Middle frontal gyrus (tissue), 1 donor: ENCODE measurements around the gene LPXN.

ENCODE experiments used
- DNase-seq: peaks from one replicate; pipeline ENCODE4 v3.0.0-alpha.2; 2015; ENCODE audit warnings: low spot score; ENCODE audit errors: extremely low spot score

LPXN gene

GRCh38 chr11:58575377-58576020 is at the start of gene LPXN:
Gene LPXN (minus strand): TSS chr11:58575856. CDS start chr11:58575772, 84 bp downstream.
- DNase-seq, result no peak

GRCh38 chr11:58625086-58625485 is 49.4 kb upstream of the LPXN start:
- DNase-seq, result no peak

- DNase-seq, result no peak
These were observed 46.7 kb upstream of the LPXN start, which contains the start of gene CNTF for GRCh38 chr11:58622344-58622743. Gene CNTF (plus strand): TSS chr11:58622665. CDS start chr11:58622753, 88 bp downstream.

DNA sequence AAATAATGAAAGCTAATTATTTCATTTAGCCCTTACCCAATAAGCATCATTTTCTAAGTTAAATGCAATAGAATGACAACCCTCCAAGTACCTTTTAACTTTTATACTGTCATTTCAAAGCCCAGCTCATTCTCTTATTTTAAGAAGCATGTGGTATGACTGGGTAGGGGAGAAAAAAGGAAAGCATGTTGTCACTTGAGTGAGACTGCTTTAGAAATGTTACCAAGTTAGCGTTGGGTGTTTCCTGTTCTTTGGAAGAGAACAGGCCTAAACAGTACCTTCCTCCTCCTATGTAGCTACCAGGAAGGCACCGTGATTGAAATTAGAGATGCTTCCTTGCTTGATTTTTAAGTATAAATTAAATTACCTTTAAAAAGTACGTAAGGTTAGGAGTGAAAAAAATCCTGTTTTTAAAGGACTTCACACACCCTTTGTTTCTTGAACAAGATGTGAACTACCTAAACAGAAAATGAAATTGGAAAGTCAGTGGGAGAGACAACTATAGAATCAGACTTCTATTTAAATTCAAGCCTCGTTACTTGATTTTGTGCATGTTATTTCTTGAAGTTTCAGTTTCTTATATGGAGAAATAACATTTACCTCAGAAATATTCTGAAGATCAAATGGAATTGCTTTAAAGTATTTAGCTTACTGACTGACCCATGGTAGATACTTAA is 46.1 kb upstream of the LPXN start:
- no peak for DNase-seq

DNA sequence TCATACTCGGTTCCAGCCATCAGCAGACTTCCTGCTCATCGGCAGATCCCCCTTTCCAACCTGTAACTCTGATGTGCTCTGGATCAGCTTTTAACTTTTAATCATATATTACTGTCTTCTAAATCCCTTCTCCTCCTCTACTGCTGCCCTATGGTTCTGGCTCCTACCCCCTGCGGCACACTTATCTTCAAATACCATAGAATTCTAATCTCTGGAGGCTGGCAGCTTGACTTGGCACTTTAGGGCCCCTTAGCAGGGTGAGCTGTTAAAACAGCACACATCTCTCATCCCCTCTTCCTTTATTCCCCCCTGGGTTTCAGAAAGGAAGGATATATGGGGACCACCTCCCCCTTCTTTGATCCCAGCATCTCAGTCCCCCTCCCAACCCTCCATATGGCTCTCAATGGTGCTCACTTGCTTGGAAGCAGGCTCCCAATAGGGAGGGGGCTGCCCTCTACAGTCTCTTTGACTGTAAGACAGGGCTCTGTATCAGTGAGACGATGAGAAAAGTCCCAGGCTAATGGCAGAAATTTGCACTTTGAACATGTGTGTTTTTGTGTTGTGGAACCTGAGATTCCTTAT is 42.4 kb upstream of the LPXN start:
- DNase-seq, result no peak

DNA sequence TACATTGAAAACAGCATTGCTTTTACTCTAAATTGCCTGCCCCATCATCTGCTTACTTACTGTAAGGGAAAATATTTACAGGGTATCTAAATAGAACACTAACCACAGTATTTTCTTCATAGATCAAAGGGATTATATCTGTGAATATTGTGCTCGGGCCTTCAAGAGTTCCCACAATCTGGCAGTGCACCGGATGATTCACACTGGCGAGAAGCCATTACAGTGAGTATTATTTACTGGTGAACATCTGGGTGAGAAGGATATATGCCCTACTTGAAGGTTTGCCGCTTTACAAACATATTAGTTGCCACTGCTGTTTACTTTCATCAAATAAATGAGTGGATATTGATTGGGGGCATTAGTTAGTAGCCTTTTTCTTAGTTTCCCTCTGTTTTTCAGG is 40.9 kb upstream of the LPXN start:
- no peak for DNase-seq

DNA sequence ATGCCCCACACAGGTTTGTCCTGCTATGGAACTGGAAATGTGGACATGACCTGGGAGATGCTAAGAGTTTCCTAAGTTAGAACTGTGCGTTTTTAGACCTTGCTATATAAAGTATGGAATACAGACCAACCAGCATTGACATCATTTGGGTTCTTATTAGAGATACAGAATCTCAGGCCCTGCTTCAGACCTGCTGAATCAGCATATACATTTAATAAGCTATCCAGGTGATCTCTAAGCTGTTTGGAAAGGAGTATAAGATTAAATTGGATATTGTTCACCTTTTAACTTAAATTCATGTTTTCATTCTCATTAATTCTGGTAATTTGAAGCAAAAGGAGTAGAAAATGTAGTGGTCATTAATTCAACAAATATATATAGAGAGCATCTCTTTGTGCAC is 39.9 kb upstream of the LPXN start:
- no peak for DNase-seq

DNA sequence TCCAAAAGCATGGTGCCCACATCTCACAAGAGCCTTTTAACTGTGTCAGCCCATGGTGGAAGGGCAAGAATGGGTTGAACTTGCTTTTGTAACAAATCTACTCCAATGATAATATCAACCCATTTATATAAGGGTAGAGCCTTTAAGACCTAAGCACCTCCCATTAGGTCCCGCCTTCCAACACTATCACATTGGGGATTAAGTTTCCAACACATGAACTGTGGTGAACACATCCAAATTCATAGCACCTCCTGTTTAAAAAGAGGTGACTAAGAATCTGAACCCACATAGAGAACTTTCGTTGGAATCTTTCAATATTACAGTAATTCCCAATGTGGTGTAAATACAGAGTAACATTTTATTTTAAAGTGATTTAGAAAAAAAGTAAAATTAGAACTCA is 37.6 kb upstream of the LPXN start:
- no peak for DNase-seq

DNA sequence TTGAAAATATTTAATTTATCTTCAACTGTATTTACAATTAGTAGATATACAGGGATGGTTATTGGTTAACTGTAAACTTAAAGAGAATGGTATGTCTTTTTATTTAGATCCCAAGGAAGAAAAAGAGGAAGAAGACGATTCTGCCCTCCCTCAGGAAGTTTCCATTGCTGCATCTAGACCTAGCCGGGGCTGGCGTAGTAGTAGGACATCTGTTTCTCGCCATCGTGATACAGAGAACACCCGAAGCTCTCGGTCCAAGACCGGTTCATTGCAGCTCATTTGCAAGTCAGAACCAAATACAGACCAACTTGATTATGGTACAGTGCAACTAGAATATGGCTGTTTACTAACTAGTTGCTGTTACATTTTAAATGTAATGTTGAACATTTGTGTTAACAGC is 34.1 kb upstream of the LPXN start:
- DNase-seq, result no peak

DNA sequence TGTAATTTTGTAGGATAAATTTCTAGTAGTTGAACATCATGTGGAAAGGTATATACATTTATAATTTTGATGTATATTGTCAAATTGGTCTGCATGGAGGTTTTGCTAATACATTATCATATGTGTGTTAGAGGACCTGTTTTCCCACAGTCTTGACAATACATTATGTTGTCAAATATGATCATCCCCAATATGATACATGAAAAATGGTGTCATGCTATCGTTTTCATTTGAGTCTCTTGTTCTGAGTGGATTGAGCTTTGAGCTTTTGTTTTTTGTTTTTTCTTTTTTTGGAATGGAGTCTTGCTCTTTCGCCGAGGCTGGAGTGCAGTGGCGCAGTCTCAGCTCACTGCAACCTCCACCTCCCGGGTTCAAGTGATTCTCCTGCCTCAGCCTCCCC is 32.7 kb upstream of the LPXN start:
- no peak for DNase-seq

GRCh38 chr11:58606930-58607714 is 31.5 kb upstream of the LPXN start:
- DNase-seq, result no peak

DNA sequence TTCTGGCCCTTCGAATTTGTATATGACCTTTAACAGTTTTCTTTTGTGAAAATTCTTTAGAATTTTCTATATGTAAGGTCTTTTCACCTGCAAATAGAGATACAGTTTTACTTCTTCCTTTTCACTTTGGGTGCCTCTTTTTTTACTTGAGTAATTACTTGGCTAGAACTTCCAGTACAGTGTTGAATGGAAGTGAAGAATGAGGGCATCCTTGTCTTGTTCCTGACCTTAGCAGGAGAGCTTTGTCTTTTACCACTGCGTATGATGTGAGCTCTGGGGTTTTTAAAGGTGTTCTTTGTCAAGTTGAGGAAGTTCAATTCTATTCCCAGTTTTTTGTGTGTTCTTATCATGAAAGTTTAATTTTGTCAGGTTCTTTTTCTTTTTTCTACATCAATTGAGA is 24.9 kb upstream of the LPXN start:
- DNase-seq, result no peak

- no peak for DNase-seq
These were observed 22.0 kb upstream of the LPXN start for GRCh38 chr11:58597486-58598144.

DNA sequence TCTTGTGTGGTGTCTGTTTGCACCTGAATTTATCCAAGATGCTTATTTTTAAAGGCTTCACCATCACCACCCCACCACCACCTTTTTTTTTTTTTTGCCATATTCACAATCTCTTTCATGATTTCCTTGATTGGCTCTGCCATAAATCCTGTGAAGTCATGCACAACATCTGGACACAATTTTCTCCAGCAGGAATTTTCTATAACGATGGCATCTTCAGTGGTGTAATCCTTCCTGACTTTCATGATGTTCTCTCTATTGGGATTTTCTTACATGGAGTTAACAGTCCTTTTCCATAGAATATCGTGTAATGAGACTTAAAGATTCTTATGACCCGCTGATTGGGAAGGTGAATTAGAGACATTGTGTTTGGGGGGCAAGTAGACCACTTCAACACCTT is 21.0 kb upstream of the LPXN start:
- DNase-seq, result no peak

GRCh38 chr11:58594826-58595225 is 19.2 kb upstream of the LPXN start:
- no peak for DNase-seq

GRCh38 chr11:58592760-58593472 is 17.3 kb upstream of the LPXN start:
- no peak for DNase-seq

- DNase-seq, result no peak
These were observed 16.0 kb upstream of the LPXN start for GRCh38 chr11:58591659-58592058.

DNA sequence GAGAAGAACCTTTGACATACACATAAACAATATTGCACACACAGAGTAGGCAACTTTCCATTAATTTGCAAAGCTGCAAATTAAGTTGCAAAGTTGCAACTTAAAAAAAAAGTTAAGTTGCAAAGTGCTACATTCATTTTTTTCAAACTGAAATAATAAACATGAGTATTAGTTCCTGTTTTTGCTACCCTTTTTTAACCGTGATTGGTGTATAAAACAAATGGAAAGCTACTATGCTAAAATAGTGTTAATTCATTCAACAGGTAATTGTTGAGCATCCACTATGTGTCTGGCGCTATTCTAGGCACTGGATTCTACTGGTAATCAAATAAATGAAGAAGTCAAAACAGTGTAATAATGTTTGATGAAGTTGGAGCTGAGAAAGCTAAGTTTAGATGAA is 11.3 kb upstream of the LPXN start:
- no peak for DNase-seq

DNA sequence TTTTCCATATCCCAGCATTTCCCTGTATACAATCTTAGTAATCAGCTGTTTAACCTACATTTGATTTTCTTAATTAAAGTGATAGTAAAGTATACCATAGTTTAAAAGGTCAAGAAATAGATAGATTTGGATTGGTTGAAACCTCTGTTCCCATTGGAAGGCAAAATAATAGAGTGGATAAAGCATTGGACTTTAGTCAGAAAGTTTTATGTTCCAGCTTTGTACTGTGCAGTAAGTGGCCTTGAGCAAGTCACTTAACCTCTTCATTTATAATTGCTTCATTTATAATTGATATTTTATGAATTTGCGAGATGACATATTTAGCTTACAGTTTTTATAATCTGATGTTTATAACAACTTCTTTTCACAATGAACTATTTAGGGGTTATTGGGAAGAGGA is 6.8 kb upstream of the LPXN start:
- DNase-seq, result no peak

- no peak for DNase-seq
These were observed 4.7 kb upstream of the LPXN start for GRCh38 chr11:58580311-58580710.
